ENCODE data around the gene ZNF503.

The ZNF503 gene

GRCh38 chr10:75402486-75403143, 1.1 kb upstream of the ZNF503 start:
- no peaks in the 10 kb centered on the region for H3K9me3 ChIP-seq (ENCODE audit: control insufficient read depth, low read length)
- H3K27me3 ChIP-seq (ENCODE audit: control insufficient read depth, insufficient read depth, low read length): peaks cover 49% of the 10 kb centered on the region
- no peaks in the 10 kb centered on the region for H3K36me3 ChIP-seq (ENCODE audit: control insufficient read depth, insufficient read depth, low read length)
- peaks cover 46% of the 10 kb centered on the region for H3K4me1 ChIP-seq (ENCODE audit: control insufficient read depth, insufficient read depth, low read length)
- H3K9ac ChIP-seq (ENCODE audit: low read length): peak overlapping the region; percentile 63
- H3K4me3 ChIP-seq (ENCODE audit: low read length): peak overlapping the region; percentile 57

- Histone ChIP-seq H3K27me3 (ENCODE audit: control insufficient read depth, insufficient read depth, low read length) (peaks cover 48% of the 10 kb centered on the region), H3K4me1 (ENCODE audit: control insufficient read depth, insufficient read depth, low read length) (peaks cover 41% of the 10 kb centered on the region)
These were observed 594 bp downstream of the ZNF503 start for GRCh38 chr10:75400771-75401568.

GRCh38 chr10:75400163-75400770, 1.3 kb downstream of the ZNF503 start:
- H3K9me3 ChIP-seq (ENCODE audit: control insufficient read depth, low read length): no peaks in the 10 kb centered on the region
- peak overlapping the region; percentile 84 for H3K4me3 ChIP-seq (ENCODE audit: low read length)
- H3K36me3 ChIP-seq (ENCODE audit: control insufficient read depth, insufficient read depth, low read length): no peaks in the 10 kb centered on the region
- H3K9ac ChIP-seq (ENCODE audit: low read length): peak overlapping the region; percentile 86
- H3K4me1 ChIP-seq (ENCODE audit: control insufficient read depth, insufficient read depth, low read length): peaks cover 39% of the 10 kb centered on the region
- peaks cover 46% of the 10 kb centered on the region for H3K27me3 ChIP-seq (ENCODE audit: control insufficient read depth, insufficient read depth, low read length)

More at GRCh38 chr10:75400771-75401568, 594 bp downstream of the ZNF503 start:
- no peaks in the 10 kb centered on the region for H3K9me3 ChIP-seq (ENCODE audit: control insufficient read depth, low read length)
- H3K36me3 ChIP-seq (ENCODE audit: control insufficient read depth, insufficient read depth, low read length): no peaks in the 10 kb centered on the region
- peak overlapping the region; percentile 86 for H3K9ac ChIP-seq (ENCODE audit: low read length)
- peak overlapping the region; percentile 84 for H3K4me3 ChIP-seq (ENCODE audit: low read length)

GRCh38 chr10:75399461-75400162, 2.0 kb downstream of the ZNF503 start:
- Histone ChIP-seq H3K27me3 (ENCODE audit: control insufficient read depth, insufficient read depth, low read length) (peaks cover 42% of the 10 kb centered on the region), H3K4me3 (ENCODE audit: low read length) (peak overlapping the region; percentile 31), H3K4me1 (ENCODE audit: control insufficient read depth, insufficient read depth, low read length) (peaks cover 33% of the 10 kb centered on the region), H3K36me3 (ENCODE audit: control insufficient read depth, insufficient read depth, low read length) (no peaks in the 10 kb centered on the region), H3K9ac (ENCODE audit: low read length) (peak overlapping the region; percentile 86), H3K9me3 (ENCODE audit: control insufficient read depth, low read length) (no peaks in the 10 kb centered on the region)

GRCh38 chr10:75398692-75399460, 2.7 kb downstream of the ZNF503 start:
- H3K27me3 ChIP-seq (ENCODE audit: control insufficient read depth, insufficient read depth, low read length): peaks cover 35% of the 10 kb centered on the region
- H3K4me1 ChIP-seq (ENCODE audit: control insufficient read depth, insufficient read depth, low read length): peaks cover 26% of the 10 kb centered on the region
- H3K4me3 ChIP-seq (ENCODE audit: low read length): peak overlapping the region; percentile 31
- peak overlapping the region; percentile 75 for H3K9ac ChIP-seq (ENCODE audit: low read length)
- no peaks in the 10 kb centered on the region for H3K9me3 ChIP-seq (ENCODE audit: control insufficient read depth, low read length)
- H3K36me3 ChIP-seq (ENCODE audit: control insufficient read depth, insufficient read depth, low read length): no peaks in the 10 kb centered on the region

- Histone ChIP-seq H3K4me1 (ENCODE audit: control insufficient read depth, insufficient read depth, low read length) (peaks cover 20% of the 10 kb centered on the region), H3K9me3 (ENCODE audit: control insufficient read depth, low read length) (no peaks in the 10 kb centered on the region), H3K36me3 (ENCODE audit: control insufficient read depth, insufficient read depth, low read length) (no peaks in the 10 kb centered on the region), H3K27me3 (ENCODE audit: control insufficient read depth, insufficient read depth, low read length) (peaks cover 29% of the 10 kb centered on the region), H3K9ac (ENCODE audit: low read length) (peak overlapping the region; percentile 75), H3K4me3 (ENCODE audit: low read length) (no peak overlapping the region)
These were observed 3.3 kb downstream of the ZNF503 start for GRCh38 chr10:75398200-75398691.

- Histone ChIP-seq H3K36me3 (ENCODE audit: control insufficient read depth, insufficient read depth, low read length) (no peaks in the 10 kb centered on the region), H3K4me1 (ENCODE audit: control insufficient read depth, insufficient read depth, low read length) (peaks cover 14% of the 10 kb centered on the region), H3K4me3 (ENCODE audit: low read length) (no peak overlapping the region), H3K9ac (ENCODE audit: low read length) (peak overlapping the region; percentile 74), H3K9me3 (ENCODE audit: control insufficient read depth, low read length) (no peaks in the 10 kb centered on the region), H3K27me3 (ENCODE audit: control insufficient read depth, insufficient read depth, low read length) (peaks cover 23% of the 10 kb centered on the region)
These were observed 3.9 kb downstream of the ZNF503 start for GRCh38 chr10:75397496-75398199.

GRCh38 chr10:75396631-75397495, 4.7 kb downstream of the ZNF503 start:
- peaks cover 21% of the 10 kb centered on the region for H3K27me3 ChIP-seq (ENCODE audit: control insufficient read depth, insufficient read depth, low read length)

GRCh38 chr10:75395932-75396630, 5.5 kb downstream of the ZNF503 start:
- no peaks in the 10 kb centered on the region for H3K9me3 ChIP-seq (ENCODE audit: control insufficient read depth, low read length)
- H3K27me3 ChIP-seq (ENCODE audit: control insufficient read depth, insufficient read depth, low read length): peaks cover 21% of the 10 kb centered on the region
- peak overlapping the region; percentile 74 for H3K9ac ChIP-seq (ENCODE audit: low read length)
- H3K4me3 ChIP-seq (ENCODE audit: low read length): peak overlapping the region; percentile 43
- no peaks in the 10 kb centered on the region for H3K36me3 ChIP-seq (ENCODE audit: control insufficient read depth, insufficient read depth, low read length)
- peaks cover 14% of the 10 kb centered on the region for H3K4me1 ChIP-seq (ENCODE audit: control insufficient read depth, insufficient read depth, low read length)

More at GRCh38 chr10:75396631-75397495, 4.7 kb downstream of the ZNF503 start:
- no peaks in the 10 kb centered on the region for H3K9me3 ChIP-seq (ENCODE audit: control insufficient read depth, low read length)
- H3K36me3 ChIP-seq (ENCODE audit: control insufficient read depth, insufficient read depth, low read length): no peaks in the 10 kb centered on the region
- H3K4me1 ChIP-seq (ENCODE audit: control insufficient read depth, insufficient read depth, low read length): peaks cover 14% of the 10 kb centered on the region
- peak overlapping the region; percentile 74 for H3K9ac ChIP-seq (ENCODE audit: low read length)
- H3K4me3 ChIP-seq (ENCODE audit: low read length): peak overlapping the region; percentile 43

All from mucosa of stomach (tissue), 1 donor.